ENCODE data around the gene CIITA.

- TF ChIP-seq EZH2phosphoT487 (IDR thresholded peaks at IDR 0.05; ENCODE audit: insufficient read depth, low read depth) (no peak), EZH2 (IDR thresholded peaks at IDR 0.05; ENCODE audit: insufficient read depth, poor library complexity, severe bottlenecking) (no peak)
Observed at GRCh38 chr16:10871157-10871991, 5.6 kb upstream of the CIITA start.

All from GM23248 (cell line).